GM12801 (cell line): ENCODE measurements around the gene PRUNE2.

Experiments
- CTCF ChIP-seq: IDR thresholded peaks from one replicate; pipeline ENCODE4 v1.5.1; 2011; ENCODE audit warnings: control low read depth; ENCODE audit not compliant: insufficient read length; ENCODE audit errors: extremely low read depth

The PRUNE2 gene

GRCh38 chr9:76877961-76878360, 28.0 kb downstream of the PRUNE2 start:
- no peak for TF ChIP-seq CTCF

- no peak for TF ChIP-seq CTCF
Observed at GRCh38 chr9:76876098-76876497, 29.8 kb downstream of the PRUNE2 start.

GRCh38 chr9:76873821-76874220, 32.1 kb downstream of the PRUNE2 start:
- TF ChIP-seq CTCF = no peak

- no peak for TF ChIP-seq CTCF
Observed at GRCh38 chr9:76873056-76873792, 32.7 kb downstream of the PRUNE2 start.

- TF ChIP-seq CTCF = no peak
Observed at GRCh38 chr9:76868897-76869296, 37.0 kb downstream of the PRUNE2 start.

- no peak for TF ChIP-seq CTCF
Observed at GRCh38 chr9:76866689-76867088, 39.2 kb downstream of the PRUNE2 start.

GRCh38 chr9:76863832-76864231, 42.1 kb downstream of the PRUNE2 start:
- TF ChIP-seq CTCF = no peak

- no peak for TF ChIP-seq CTCF
Observed at GRCh38 chr9:76859860-76860259, 46.1 kb downstream of the PRUNE2 start.
